Fibroblast of lung (primary cell): Measurements from ENCODE around the gene MRM3. TPM values are rescaled to one million over a fixed set of nuclear protein-coding genes. Genes with fewer than 3 reads are reported as not detected.

Experiments
- DNase-seq, 2 donors: peaks; one replicate each; pipeline versions ENCODE4 v3.0.0 to v3.0.0-alpha.2; 2010; ENCODE audit warnings: low read depth in 2 of 2
- H2AFZ ChIP-seq: 2 replicates; pipeline ENCODE4 v1.5.1; 2012; ENCODE audit warnings: low read length, control low read depth, inconsistent platforms
- H3K27ac ChIP-seq: 2 replicates; pipeline ENCODE4 v1.5.1; 2011; ENCODE audit warnings: low read length, control low read depth; ENCODE audit not compliant: insufficient read depth
- H3K27me3 ChIP-seq: 2 replicates; pipeline ENCODE4 v1.5.1; 2011; ENCODE audit warnings: mild to moderate bottlenecking, low read length; ENCODE audit not compliant: control insufficient read depth, insufficient read depth
- H3K36me3 ChIP-seq: 2 replicates; pipeline ENCODE4 v1.5.1; 2011; ENCODE audit warnings: low read length; ENCODE audit not compliant: control insufficient read depth, insufficient read depth
- H3K4me1 ChIP-seq: 2 replicates; pipeline ENCODE4 v1.5.1; 2011; ENCODE audit warnings: low read length; ENCODE audit not compliant: control insufficient read depth, insufficient read depth; ENCODE audit errors: extremely low read depth
- H3K4me2 ChIP-seq: 2 replicates; pipeline ENCODE4 v1.5.1; 2011; ENCODE audit warnings: low read length, control low read depth; ENCODE audit not compliant: insufficient read depth; ENCODE audit errors: extremely low read depth
- H3K4me3 ChIP-seq, 4 experiments: fragments of 200-600 bp in 1 of 4; sonication (generic) in 1 of 4; replicated peaks in 1 of 4; 2 replicates each; pipeline ENCODE4 v1.5.1; 2011 to 2016; ENCODE audit warnings: low read length in 4 of 4, low read depth in 3 of 4, mild to moderate bottlenecking in 3 of 4, control low read depth in 2 of 4, inconsistent platforms in 1 of 4, mixed read lengths in 1 of 4; ENCODE audit not compliant: insufficient read depth in 1 of 4; ENCODE audit errors: control extremely low read depth in 1 of 4
- H3K79me2 ChIP-seq: 2 replicates; pipeline ENCODE4 v1.5.1; 2012; ENCODE audit warnings: mild to moderate bottlenecking, low read length, inconsistent platforms; ENCODE audit not compliant: control insufficient read depth, insufficient read depth
- H3K9ac ChIP-seq: 2 replicates; pipeline ENCODE4 v1.5.1; 2011; ENCODE audit warnings: mild to moderate bottlenecking, low read length, control low read depth; ENCODE audit not compliant: insufficient read depth
- H3K9me3 ChIP-seq: 2 replicates; pipeline ENCODE4 v1.5.1; 2012; ENCODE audit warnings: low read depth, low read length; ENCODE audit not compliant: control insufficient read depth, insufficient read depth
- H4K20me1 ChIP-seq: 2 replicates; pipeline ENCODE4 v1.5.1; 2011; ENCODE audit warnings: low read length; ENCODE audit not compliant: control insufficient read depth, insufficient read depth; ENCODE audit errors: extremely low read depth
- CTCF ChIP-seq, 2 donors: IDR thresholded peaks in 1 of 2; conservative IDR thresholded peaks in 1 of 2; 1 replicate in 1 of 2; 2 replicates in 1 of 2; pipeline ENCODE4 v1.5.1; 2011 to 2012; ENCODE audit warnings: low read length in 2 of 2, control low read depth in 1 of 2, inconsistent platforms in 1 of 2, low read depth in 1 of 2, mild to moderate bottlenecking in 1 of 2
- EZH2 ChIP-seq: IDR thresholded peaks from 2 replicates; pipeline ENCODE4 v1.5.1; 2012; ENCODE audit warnings: low read length, control low read depth, mild to moderate bottlenecking; ENCODE audit errors: missing control alignments
- polyA plus RNA-seq, 2 donors: library from polyadenylated mRNA; depleted of rRNA in 1 of 2; stranded (reverse) in 1 of 2; unstranded in 1 of 2; fragments of >200 nt; gene quantifications; 2 replicates each; pipeline ENCODE4 v1.2.1, GENCODE V29; 2011 to 2012; ENCODE audit warnings: missing spikeins in 1 of 2
- total RNA-seq: library from RNA; depleted of rRNA; stranded (reverse); fragments of >200 nt; gene quantifications from 2 replicates; pipeline ENCODE4 v1.2.1, GENCODE V29; 2014

MRM3 gene
- total and polyA plus RNA-seq, 2 donors (not counting 1 experiment from before 2014, with no cell fraction given), result 10.4 to 21.1 TPM

GRCh38 chr17:751269-752001 lies 30.7 kb upstream of the MRM3 start:
- DNase-seq, result peak; percentile 39 to 54
- peaks cover 32% of the 10 kb centered on the region for H3K79me2 ChIP-seq
- H3K27ac ChIP-seq, result peak overlapping the region; percentile 80
- peak overlapping the region; percentile 80 for H2AFZ ChIP-seq
- H4K20me1 ChIP-seq, result no peaks in the 10 kb centered on the region
- peak overlapping the region; percentile 78 to 89 (median 84) for H3K4me3 ChIP-seq
- peaks cover 10% of the 10 kb centered on the region for H3K36me3 ChIP-seq
- no peaks in the 10 kb centered on the region for H3K9me3 ChIP-seq
- TF ChIP-seq CTCF (conservative IDR thresholded peaks at IDR 0.05 in 1 of 2, IDR thresholded peaks at IDR 0.05 in 1 of 2; ENCODE audit: low read depth in 1 of 2, low read length in 2 of 2), result no peak
- H3K27me3 ChIP-seq, result no peaks in the 10 kb centered on the region
- peak overlapping the region; percentile 90 for H3K4me2 ChIP-seq
- peak overlapping the region; percentile 90 for H3K9ac ChIP-seq
- peaks cover 4% of the 10 kb centered on the region for H3K4me1 ChIP-seq

- peak within 1 kb of the TSS; percentile 90 for H3K4me2 ChIP-seq
These were observed 30.0 kb upstream of the MRM3 start, which contains the start of gene GEMIN4 for GRCh38 chr17:752002-752619. GEMIN4 (minus strand) TSS chr17:752264; CDS start chr17:752142, 122 bp downstream.

More at GRCh38 chr17:752002-752619, 30.0 kb upstream of the MRM3 start, which contains the start of gene GEMIN4:
- peaks cover 3% of the 10 kb centered on the region for H3K36me3 ChIP-seq
- peaks cover 4% of the 10 kb centered on the region for H3K4me1 ChIP-seq
- no peaks in the 10 kb centered on the region for H3K9me3 ChIP-seq
- peak; percentile 85 to 92 for TF ChIP-seq CTCF (conservative IDR thresholded peaks at IDR 0.05 in 1 of 2, IDR thresholded peaks at IDR 0.05 in 1 of 2; ENCODE audit: low read depth in 1 of 2, low read length in 2 of 2)
- no peak for TF ChIP-seq EZH2
- H3K27me3 ChIP-seq, result no peaks in the 10 kb centered on the region
- peak within 1 kb of the TSS; percentile 80 for H3K27ac ChIP-seq
- peak within 1 kb of the TSS; percentile 90 for H3K9ac ChIP-seq
- H4K20me1 ChIP-seq, result no peaks in the 10 kb centered on the region
- peak within 1 kb of the TSS; percentile 88 for H2AFZ ChIP-seq
- peaks cover 29% of the 10 kb centered on the region for H3K79me2 ChIP-seq
- DNase-seq, result peak; percentile 74 to 87
- peak within 1 kb of the TSS; percentile 78 to 89 (median 84) for H3K4me3 ChIP-seq
